Sigmoid colon (tissue), 7 donors: ENCODE results near the gene TRABD2B. TPM values are rescaled to one million over a fixed set of nuclear protein-coding genes. Genes with fewer than 3 reads are reported as not detected.

Experiments
- DNase-seq: peaks from one replicate; pipeline ENCODE4 v3.0.0-alpha.2; 2019
- H3K27ac ChIP-seq, 4 donors: fragments of 200-600 bp; sonication (generic); one replicate each; pipeline ENCODE4 v1.5.1; 2016 to 2019; ENCODE audit warnings: mild to moderate bottlenecking in 1 of 4
- H3K27me3 ChIP-seq, 3 donors: fragments of 200-600 bp; sonication (generic); one replicate each; pipeline ENCODE4 v1.5.1; 2019; ENCODE audit warnings: mild to moderate bottlenecking in 1 of 3
- H3K36me3 ChIP-seq, 4 donors: fragments of 200-600 bp; sonication (generic); one replicate each; pipeline ENCODE4 v1.5.1; 2016 to 2019
- H3K4me1 ChIP-seq, 4 donors: fragments of 200-600 bp; sonication (generic); one replicate each; pipeline ENCODE4 v1.5.1; 2017 to 2019
- H3K4me3 ChIP-seq, 4 donors: fragments of 200-600 bp; sonication (generic); one replicate each; pipeline ENCODE4 v1.5.1; 2017 to 2019; ENCODE audit warnings: mild to moderate bottlenecking in 2 of 4, moderate library complexity in 1 of 4
- H3K9me3 ChIP-seq, 4 donors: fragments of 200-600 bp in 3 of 4; sonication (generic) in 3 of 4; one replicate each; pipeline versions ENCODE4 v1.5.1 to v1.6.1; 2013 to 2019
- CTCF ChIP-seq, 4 experiments: fragments of 450-650 bp in 3 of 4; fragments of 200-600 bp in 1 of 4; IDR thresholded peaks; one replicate each; pipeline ENCODE4 v1.5.1; 2016 to 2019; ENCODE audit warnings: antibody characterized with exemption in 4 of 4, mild to moderate bottlenecking in 3 of 4, moderate library complexity in 2 of 4
- EP300 ChIP-seq, 4 donors: sonication (generic); formaldehyde crosslinking; IDR thresholded peaks; one replicate each; pipeline ENCODE4 v1.6.1; 2017; ENCODE audit warnings: antibody characterized with exemption in 4 of 4
- POLR2A ChIP-seq, 2 donors: fragments of 450-650 bp; IDR thresholded peaks; one replicate each; pipeline ENCODE4 v1.6.1; 2016; ENCODE audit warnings: antibody characterized with exemption in 2 of 2, mild to moderate bottlenecking in 2 of 2, moderate library complexity in 2 of 2
- POLR2AphosphoS5 ChIP-seq, 4 donors: sonication (generic); formaldehyde crosslinking; IDR thresholded peaks; one replicate each; pipeline ENCODE4 v1.6.1; 2017; ENCODE audit warnings: antibody characterized with exemption in 4 of 4
- WGBS, 2 donors: extraction: QIAGEN DNeasy Blood & Tissue Kit; methylation state at CpG; one replicate each; pipeline ENCODE4 v1.1.7; 2013; 5-methylcytosine and 5-hydroxymethylcytosine counted together
- intact Hi-C: fragments of 100-400 bp; cut with DNase I; formaldehyde crosslinking; loops from one replicate; pipeline ENCODE4 v1.15.1; 2023
- polyA plus RNA-seq, 3 donors: library from polyadenylated mRNA; stranded (reverse); fragments of 200-250 nt; gene quantifications; one replicate each; pipeline ENCODE4 v1.2.3, GENCODE V29; 2013
- total RNA-seq, 4 donors: library from RNA; depleted of rRNA; stranded (reverse); fragments of >200 nt; gene quantifications; one replicate each; pipeline ENCODE4 v1.1.0, GENCODE V29; 2016
- donor health status: healthy with polysubstance abuse.
- donor health status: Bipolar disorder and iron deficiency.
- donor health status: healthy.

Gene TRABD2B
- total and polyA plus RNA-seq, 7 donors = 0.63 to 1.8 (median 1.0) TPM; not detected in 1

- intact Hi-C loops = loop anchor here (5.0 kb wide), 1 partner anchor 293 kb away; no protein-coding TSS in a partner anchor
These were observed 272.1 kb downstream of the TRABD2B start for GRCh38 chr1:47725000-47725473.

DNA sequence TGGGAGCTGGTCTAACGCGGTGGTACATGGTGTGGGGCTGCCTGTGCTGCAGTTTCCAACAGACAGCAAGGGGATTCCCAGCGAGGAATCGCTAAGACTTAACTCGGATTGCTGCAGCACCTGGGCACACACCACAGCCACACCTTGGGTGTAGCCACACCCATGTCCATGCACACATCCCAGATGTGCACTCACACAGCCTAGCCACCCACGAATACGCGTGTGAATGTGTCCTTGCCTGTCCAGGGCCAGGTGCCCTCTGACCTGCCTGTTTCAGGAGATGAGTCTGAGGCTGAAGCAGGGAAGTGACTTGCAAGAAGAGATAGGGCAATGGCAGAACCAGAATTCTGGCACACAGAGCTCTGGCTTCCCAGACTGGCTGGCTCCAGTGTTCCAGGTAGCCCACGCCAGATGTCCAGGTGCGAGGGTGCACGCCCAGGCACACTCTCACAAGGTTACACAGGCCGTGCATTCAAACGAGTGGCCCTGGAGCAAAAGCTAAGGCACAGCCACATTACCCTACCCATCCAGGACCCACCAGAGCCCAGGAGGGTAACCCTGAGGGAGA is 272.7 kb downstream of the TRABD2B start:
- 17 to 60% methylated on average over 13 of the region's 13 CpGs for WGBS, 2 donors
- DNase-seq = no peak
- Histone ChIP-seq H3K27me3 (peaks cover 14 to 64% (median 35%) of the 10 kb centered on the region in 3 donors), H3K4me3 (no peak overlapping the region), H3K36me3 (no peaks in the 10 kb centered on the region), H3K9me3 (no peaks in the 10 kb centered on the region), H3K4me1 (peaks cover 0 to 18% (median 14%) of the 10 kb centered on the region in 4 donors), H3K27ac (no peak overlapping the region)
- no peak for TF ChIP-seq POLR2AphosphoS5 (IDR thresholded peaks at IDR 0.05)
- no peak for TF ChIP-seq POLR2A (IDR thresholded peaks at IDR 0.05)
- TF ChIP-seq CTCF (IDR thresholded peaks at IDR 0.05) = peak in 1 of 4 experiments; percentile 2
- no peak for TF ChIP-seq EP300 (IDR thresholded peaks at IDR 0.05)
- intact Hi-C loops = no loop called here

More at GRCh38 chr1:47725000-47725473, 272.1 kb downstream of the TRABD2B start:
- H3K9me3 ChIP-seq = no peaks in the 10 kb centered on the region
- H3K4me3 ChIP-seq = peak overlapping the region in 1 of 4 donors; percentile 2
- no peaks in the 10 kb centered on the region for H3K36me3 ChIP-seq
- 15 to 44% methylated on average over 45 of the region's 45 CpGs for WGBS, 2 donors
- no peak for DNase-seq
- peaks cover 0 to 18% (median 14%) of the 10 kb centered on the region in 4 donors for H3K4me1 ChIP-seq
- TF ChIP-seq EP300 (IDR thresholded peaks at IDR 0.05) = no peak
- peak in 1 of 4 experiments; percentile 12 for TF ChIP-seq CTCF (IDR thresholded peaks at IDR 0.05)
- H3K27me3 ChIP-seq = peaks cover 14 to 59% (median 35%) of the 10 kb centered on the region in 3 donors
- H3K27ac ChIP-seq = no peak overlapping the region

GRCh38 chr1:47722909-47723580 is 274.1 kb downstream of the TRABD2B start:
- no peak overlapping the region for H3K4me3 ChIP-seq
- no peaks in the 10 kb centered on the region for H3K9me3 ChIP-seq
- peaks cover 14 to 67% (median 45%) of the 10 kb centered on the region in 3 donors for H3K27me3 ChIP-seq
- H3K36me3 ChIP-seq = no peaks in the 10 kb centered on the region
- H3K27ac ChIP-seq = no peak overlapping the region
- no peak for TF ChIP-seq POLR2AphosphoS5 (IDR thresholded peaks at IDR 0.05)
- no peak for TF ChIP-seq EP300 (IDR thresholded peaks at IDR 0.05)
- TF ChIP-seq POLR2A (IDR thresholded peaks at IDR 0.05) = no peak
- no peak for TF ChIP-seq CTCF (IDR thresholded peaks at IDR 0.05)
- H3K4me1 ChIP-seq = peaks cover 0 to 18% (median 14%) of the 10 kb centered on the region in 4 donors
- intact Hi-C loops = no loop called here
- 25 to 64% methylated on average over 11 of the region's 11 CpGs for WGBS, 2 donors
- no peak for DNase-seq

DNA sequence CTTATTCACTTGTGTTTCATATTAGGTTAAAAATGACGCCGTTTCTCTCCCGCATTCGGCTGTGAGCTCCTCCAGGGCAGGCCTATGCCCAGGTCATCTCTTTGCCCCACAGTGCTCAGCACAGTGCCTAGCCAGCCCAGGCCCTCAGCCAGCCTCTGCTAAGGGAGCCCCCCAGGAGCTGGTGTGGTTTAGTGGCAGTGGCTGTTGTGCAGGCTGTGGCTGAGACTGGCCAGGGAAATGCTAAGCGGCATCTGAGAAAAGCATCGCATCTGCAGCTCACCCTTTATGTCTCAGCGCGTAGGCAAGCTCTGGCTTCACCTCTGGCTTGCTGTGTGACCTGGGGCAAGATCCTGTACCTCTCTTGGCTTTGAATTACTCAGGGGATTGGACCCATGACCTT is 275.1 kb downstream of the TRABD2B start:
- DNase-seq = no peak
- H3K27me3 ChIP-seq = peaks cover 14 to 77% (median 45%) of the 10 kb centered on the region in 3 donors
- TF ChIP-seq EP300 (IDR thresholded peaks at IDR 0.05) (no peak), POLR2AphosphoS5 (IDR thresholded peaks at IDR 0.05) (no peak), CTCF (IDR thresholded peaks at IDR 0.05) (no peak), POLR2A (IDR thresholded peaks at IDR 0.05) (no peak)
- no peaks in the 10 kb centered on the region for H3K36me3 ChIP-seq
- H3K4me1 ChIP-seq = peaks cover 0 to 18% (median 14%) of the 10 kb centered on the region in 4 donors
- intact Hi-C loops = no loop called here
- 97% methylated on average over 8 of the region's 8 CpGs for WGBS, 2 donors
- H3K27ac ChIP-seq = no peak overlapping the region
- H3K4me3 ChIP-seq = no peak overlapping the region
- H3K9me3 ChIP-seq = no peaks in the 10 kb centered on the region
